Measurements from ENCODE around the gene IL4.

Gene IL4

DNA sequence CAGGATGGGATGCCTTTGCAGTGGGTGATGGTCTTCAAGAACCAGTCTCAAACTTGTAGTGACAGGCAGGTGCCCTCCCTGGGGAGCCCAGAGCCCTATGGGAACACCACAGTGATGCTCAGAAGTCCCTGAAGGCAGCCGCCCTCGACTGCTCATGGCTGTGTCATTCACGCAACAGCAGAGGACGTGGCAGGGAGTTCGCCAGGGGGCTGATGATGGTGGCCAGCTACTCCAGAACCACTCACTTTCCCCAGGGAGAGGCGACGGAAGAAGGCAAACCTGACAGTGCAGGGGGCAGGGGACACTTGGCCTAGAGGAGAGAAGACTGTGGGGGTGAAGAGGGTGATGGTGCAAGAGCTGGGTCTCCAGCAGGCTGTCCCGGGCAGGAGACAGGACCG, 11.8 kb upstream of the IL4 start (continued):
- TF ChIP-seq, protein P1, sequence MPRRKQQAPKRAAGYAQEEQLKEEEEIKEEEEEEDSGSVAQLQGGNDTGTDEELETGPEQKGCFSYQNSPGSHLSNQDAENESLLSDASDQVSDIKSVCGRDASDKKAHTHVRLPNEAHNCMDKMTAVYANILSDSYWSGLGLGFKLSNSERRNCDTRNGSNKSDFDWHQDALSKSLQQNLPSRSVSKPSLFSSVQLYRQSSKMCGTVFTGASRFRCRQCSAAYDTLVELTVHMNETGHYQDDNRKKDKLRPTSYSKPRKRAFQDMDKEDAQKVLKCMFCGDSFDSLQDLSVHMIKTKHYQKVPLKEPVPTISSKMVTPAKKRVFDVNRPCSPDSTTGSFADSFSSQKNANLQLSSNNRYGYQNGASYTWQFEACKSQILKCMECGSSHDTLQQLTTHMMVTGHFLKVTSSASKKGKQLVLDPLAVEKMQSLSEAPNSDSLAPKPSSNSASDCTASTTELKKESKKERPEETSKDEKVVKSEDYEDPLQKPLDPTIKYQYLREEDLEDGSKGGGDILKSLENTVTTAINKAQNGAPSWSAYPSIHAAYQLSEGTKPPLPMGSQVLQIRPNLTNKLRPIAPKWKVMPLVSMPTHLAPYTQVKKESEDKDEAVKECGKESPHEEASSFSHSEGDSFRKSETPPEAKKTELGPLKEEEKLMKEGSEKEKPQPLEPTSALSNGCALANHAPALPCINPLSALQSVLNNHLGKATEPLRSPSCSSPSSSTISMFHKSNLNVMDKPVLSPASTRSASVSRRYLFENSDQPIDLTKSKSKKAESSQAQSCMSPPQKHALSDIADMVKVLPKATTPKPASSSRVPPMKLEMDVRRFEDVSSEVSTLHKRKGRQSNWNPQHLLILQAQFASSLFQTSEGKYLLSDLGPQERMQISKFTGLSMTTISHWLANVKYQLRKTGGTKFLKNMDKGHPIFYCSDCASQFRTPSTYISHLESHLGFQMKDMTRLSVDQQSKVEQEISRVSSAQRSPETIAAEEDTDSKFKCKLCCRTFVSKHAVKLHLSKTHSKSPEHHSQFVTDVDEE (CRISPR knock-in tag; IDR thresholded peaks at IDR 0.05): no peak

DNA sequence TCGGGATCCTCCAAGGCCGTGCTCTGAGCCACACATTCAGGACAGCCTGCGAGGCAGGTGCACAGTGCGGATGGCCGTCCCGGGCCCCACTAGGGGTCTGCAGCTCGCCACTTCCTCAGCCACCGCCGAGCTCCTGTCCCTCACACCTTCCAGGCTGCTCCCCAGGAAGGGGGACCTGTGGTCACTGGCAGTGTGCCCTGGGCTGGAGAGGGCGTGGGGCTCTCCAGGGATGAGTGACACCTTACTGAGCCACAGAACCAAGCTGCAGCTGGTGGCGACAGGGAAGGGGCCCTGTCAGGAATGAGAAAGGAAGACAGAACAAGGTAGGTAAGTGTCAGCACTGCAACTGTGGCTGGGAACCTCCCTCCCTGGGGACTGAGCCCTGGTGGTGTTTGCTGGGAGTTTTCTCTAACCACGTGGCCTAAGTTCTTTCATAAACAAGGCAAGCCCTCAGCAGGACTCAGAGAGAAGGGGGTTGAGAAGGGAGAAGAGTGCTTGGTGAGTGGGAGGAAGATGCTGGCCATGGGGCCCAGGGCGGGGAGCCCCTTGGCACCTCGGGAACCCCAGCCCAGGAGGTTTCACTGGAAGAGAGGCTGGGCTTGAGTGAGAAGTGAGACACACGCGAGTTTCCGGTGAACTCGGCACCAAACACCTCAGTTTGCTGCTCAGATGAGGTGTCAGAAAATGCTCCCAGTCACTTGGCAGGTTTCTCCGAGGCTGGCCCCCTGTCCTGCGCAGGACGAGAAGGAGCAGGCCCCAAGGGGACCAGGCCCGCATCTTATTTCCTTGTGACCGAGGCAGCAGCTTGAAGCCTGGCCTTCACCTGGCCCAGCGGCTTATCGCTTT, 10.6 kb upstream of the IL4 start:
- no peak for ATAC-seq
- no peak for TF ChIP-seq RARB (CRISPR knock-in tag; IDR thresholded peaks at IDR 0.05)
- no peak for TF ChIP-seq ISL1 (CRISPR knock-in tag; IDR thresholded peaks at IDR 0.05)
- TF ChIP-seq, protein P2, sequence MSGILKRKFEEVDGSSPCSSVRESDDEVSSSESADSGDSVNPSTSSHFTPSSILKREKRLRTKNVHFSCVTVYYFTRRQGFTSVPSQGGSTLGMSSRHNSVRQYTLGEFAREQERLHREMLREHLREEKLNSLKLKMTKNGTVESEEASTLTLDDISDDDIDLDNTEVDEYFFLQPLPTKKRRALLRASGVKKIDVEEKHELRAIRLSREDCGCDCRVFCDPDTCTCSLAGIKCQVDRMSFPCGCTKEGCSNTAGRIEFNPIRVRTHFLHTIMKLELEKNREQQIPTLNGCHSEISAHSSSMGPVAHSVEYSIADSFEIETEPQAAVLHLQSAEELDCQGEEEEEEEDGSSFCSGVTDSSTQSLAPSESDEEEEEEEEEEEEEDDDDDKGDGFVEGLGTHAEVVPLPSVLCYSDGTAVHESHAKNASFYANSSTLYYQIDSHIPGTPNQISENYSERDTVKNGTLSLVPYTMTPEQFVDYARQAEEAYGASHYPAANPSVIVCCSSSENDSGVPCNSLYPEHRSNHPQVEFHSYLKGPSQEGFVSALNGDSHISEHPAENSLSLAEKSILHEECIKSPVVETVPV (CRISPR knock-in tag; IDR thresholded peaks at IDR 0.05): no peak
- TF ChIP-seq TCF4 (CRISPR knock-in tag; IDR thresholded peaks at IDR 0.05; ENCODE audit: borderline replicate concordance): no peak
- TF ChIP-seq PPARA (CRISPR knock-in tag; IDR thresholded peaks at IDR 0.05; ENCODE audit: borderline replicate concordance): no peak
- TF ChIP-seq, protein P3, sequence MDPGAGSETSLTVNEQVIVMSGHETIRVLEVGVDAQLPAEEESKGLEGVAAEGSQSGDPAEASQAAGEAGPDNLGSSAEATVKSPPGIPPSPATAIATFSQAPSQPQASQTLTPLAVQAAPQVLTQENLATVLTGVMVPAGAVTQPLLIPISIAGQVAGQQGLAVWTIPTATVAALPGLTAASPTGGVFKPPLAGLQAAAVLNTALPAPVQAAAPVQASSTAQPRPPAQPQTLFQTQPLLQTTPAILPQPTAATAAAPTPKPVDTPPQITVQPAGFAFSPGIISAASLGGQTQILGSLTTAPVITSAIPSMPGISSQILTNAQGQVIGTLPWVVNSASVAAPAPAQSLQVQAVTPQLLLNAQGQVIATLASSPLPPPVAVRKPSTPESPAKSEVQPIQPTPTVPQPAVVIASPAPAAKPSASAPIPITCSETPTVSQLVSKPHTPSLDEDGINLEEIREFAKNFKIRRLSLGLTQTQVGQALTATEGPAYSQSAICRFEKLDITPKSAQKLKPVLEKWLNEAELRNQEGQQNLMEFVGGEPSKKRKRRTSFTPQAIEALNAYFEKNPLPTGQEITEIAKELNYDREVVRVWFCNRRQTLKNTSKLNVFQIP (CRISPR knock-in tag; IDR thresholded peaks at IDR 0.05; ENCODE audit: borderline replicate concordance, low read depth): no peak
- no peak for TF ChIP-seq ARNTL (CRISPR knock-in tag; IDR thresholded peaks at IDR 0.05; ENCODE audit: borderline replicate concordance, low read depth)
- no peak for TF ChIP-seq TOX (CRISPR knock-in tag; IDR thresholded peaks at IDR 0.05; ENCODE audit: borderline replicate concordance)
- TF ChIP-seq, protein P4, sequence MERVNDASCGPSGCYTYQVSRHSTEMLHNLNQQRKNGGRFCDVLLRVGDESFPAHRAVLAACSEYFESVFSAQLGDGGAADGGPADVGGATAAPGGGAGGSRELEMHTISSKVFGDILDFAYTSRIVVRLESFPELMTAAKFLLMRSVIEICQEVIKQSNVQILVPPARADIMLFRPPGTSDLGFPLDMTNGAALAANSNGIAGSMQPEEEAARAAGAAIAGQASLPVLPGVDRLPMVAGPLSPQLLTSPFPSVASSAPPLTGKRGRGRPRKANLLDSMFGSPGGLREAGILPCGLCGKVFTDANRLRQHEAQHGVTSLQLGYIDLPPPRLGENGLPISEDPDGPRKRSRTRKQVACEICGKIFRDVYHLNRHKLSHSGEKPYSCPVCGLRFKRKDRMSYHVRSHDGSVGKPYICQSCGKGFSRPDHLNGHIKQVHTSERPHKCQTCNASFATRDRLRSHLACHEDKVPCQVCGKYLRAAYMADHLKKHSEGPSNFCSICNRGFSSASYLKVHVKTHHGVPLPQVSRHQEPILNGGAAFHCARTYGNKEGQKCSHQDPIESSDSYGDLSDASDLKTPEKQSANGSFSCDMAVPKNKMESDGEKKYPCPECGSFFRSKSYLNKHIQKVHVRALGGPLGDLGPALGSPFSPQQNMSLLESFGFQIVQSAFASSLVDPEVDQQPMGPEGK (CRISPR knock-in tag; IDR thresholded peaks at IDR 0.05; ENCODE audit: borderline replicate concordance): no peak
- TF ChIP-seq ZNF565 (CRISPR knock-in tag; conservative IDR thresholded peaks at IDR 0.05; ENCODE audit: low read depth): no peak
- TF ChIP-seq BACH2 (CRISPR knock-in tag; IDR thresholded peaks at IDR 0.05; ENCODE audit: borderline replicate concordance): no peak
- TF ChIP-seq, protein P1 (CRISPR knock-in tag; IDR thresholded peaks at IDR 0.05): no peak
- no peak for TF ChIP-seq OSR1 (CRISPR knock-in tag; IDR thresholded peaks at IDR 0.05)
- no peak for TF ChIP-seq CSDC2 (CRISPR knock-in tag; IDR thresholded peaks at IDR 0.05)
- no peak for TF ChIP-seq ZNF8 (CRISPR knock-in tag; IDR thresholded peaks at IDR 0.05)
- no peak for TF ChIP-seq ZFP3 (CRISPR knock-in tag; IDR thresholded peaks at IDR 0.05)
- no peak for TF ChIP-seq ZFP30 (CRISPR knock-in tag; IDR thresholded peaks at IDR 0.05)
